ENCODE data around the gene PCDH9.

PCDH9 gene

GRCh38 chr13:67224148-67224846 is 5.8 kb downstream of the PCDH9 start:
- DNase-seq, result no peak

DNA sequence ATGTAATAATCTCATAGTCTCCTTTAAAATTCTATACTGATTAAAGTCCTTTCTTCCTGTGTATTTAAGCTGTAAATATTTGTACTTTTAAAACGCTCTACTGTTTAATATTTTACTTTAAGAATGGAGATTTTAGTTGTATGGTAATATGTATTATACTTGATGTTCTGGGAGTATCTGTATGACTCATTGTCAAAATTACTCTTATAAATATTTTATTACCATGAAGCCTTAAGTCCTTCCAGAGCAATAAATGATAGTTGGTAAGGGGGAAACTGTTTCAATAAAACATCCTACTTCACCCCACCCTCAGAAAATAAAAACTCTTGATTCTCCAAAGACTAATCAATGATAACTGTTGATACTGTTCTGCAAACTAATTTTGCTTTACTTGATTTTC is 6.4 kb downstream of the PCDH9 start:
- DNase-seq, result no peak

DNA sequence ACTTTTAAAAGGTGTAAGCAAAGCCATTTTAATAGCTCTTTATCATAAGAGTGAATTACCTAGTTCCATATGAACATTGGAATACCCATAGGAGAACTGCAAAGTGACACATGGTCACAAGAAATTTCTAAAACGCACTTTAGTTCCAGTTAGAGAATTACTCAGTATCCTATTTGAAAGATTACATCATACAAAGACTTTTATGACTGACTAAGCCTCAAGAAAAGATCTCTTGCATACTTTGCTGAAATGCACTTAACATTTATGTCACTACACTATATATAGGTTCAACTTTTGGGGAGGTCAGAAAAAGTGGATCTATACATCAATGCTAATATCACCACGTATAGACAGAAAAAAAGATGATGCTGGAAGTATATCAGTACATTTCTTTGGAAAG is 7.1 kb downstream of the PCDH9 start:
- DNase-seq, result no peak

GRCh38 chr13:67221630-67222226 is 8.4 kb downstream of the PCDH9 start:
- DNase-seq, result no peak

- no peak for DNase-seq
Measured at GRCh38 chr13:67219113-67219512, 11.0 kb downstream of the PCDH9 start.

DNA sequence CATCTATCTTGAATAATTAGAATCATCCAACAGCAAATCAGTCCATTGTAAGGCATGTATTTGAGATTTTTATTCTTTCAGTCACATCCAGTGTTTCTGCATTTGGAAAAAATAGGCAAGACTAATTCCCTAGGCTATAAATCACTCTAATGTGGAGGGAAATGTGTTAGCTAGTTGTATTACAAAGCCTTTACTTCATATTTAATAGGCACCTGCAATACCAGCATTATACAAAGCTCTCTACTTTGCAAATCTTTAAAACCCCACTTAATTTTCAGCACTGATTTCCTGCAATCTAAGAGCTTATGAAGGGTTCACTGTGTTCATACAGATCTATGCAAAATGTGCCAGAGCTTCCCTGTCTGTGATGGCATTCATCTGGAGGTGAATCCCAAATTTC is 12.3 kb downstream of the PCDH9 start:
- no peak for DNase-seq

- DNase-seq, result no peak
Measured at GRCh38 chr13:67216864-67217263, 13.3 kb downstream of the PCDH9 start.

DNA sequence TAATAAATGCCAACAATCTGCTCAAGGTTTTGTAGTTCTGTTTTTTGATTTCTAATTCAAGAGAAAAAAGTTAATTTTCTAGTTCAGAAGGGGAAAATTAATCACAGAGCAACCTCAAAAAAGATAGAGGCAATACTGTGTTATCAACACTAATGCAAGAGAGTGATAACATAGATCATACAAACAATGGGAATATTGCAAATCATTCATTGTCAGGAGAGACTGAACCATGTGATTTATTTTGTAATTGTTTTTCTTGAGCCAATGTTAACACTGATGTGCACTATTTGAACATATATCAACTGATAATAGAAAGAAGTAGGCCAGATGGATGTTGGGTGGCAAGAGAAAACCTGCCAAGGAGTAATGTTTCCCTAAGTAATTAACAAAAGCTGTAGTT is 19.9 kb downstream of the PCDH9 start:
- DNase-seq, result no peak

DNA sequence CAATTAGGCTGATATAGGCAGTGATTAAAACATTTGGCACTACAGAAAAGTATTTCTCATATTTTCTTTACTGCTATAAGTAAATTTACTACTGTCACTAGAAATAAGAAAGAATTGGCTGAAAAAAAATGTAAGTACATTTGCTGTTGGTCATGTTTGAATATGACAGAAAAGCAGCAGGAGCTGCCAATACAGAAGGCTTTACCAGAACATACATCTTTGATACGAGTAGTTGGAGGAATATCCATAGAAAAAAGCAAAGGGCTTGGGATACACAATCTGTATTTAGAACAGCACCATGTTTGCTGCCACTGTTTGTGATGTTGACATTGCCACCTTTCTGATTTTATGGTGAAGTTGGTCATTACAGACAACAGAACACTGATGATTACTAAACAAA is 21.6 kb downstream of the PCDH9 start:
- DNase-seq, result no peak

GRCh38 chr13:67204764-67205163 is 25.4 kb downstream of the PCDH9 start:
- DNase-seq, result no peak

- no peak for DNase-seq
Measured at GRCh38 chr13:67200605-67201004, 29.5 kb downstream of the PCDH9 start.

GRCh38 chr13:67200183-67200582 is 30.0 kb downstream of the PCDH9 start:
- no peak for DNase-seq

DNA sequence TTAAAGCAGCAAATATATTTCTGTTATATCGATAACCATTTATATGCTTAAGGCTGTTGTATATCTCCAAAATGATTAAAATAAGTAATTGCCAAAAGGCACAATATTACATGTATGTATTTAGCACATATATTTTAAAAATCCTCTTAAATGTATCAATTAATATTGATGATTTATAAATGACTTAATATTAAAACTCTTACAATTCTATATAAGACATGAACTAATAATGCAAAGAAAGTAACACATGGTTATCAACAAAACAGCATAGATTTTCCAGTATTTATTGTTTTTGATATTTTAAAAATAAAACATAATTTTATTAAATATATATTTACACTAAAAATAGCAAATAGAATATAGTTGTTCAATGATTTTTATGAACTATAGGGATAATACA is 32.4 kb downstream of the PCDH9 start:
- no peak for DNase-seq

DNA sequence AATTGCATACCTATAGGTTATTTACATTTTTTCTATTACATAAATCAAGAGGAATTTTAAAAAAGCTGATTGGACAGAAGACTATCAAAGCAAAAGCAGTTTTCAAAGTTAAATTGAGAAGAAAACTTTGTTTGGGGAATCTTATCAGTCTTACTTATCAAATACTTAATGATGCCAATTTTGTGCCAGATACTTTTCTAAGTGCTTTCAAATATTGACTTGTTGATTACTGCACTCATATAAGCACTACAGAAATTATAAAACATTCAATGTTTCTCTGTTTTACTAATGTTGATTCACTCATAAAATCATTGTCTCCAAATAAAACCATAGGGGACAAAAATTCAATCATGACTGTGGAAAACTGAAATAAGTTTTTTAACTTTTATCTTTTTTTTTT is 36.2 kb downstream of the PCDH9 start:
- DNase-seq, result no peak

DNA sequence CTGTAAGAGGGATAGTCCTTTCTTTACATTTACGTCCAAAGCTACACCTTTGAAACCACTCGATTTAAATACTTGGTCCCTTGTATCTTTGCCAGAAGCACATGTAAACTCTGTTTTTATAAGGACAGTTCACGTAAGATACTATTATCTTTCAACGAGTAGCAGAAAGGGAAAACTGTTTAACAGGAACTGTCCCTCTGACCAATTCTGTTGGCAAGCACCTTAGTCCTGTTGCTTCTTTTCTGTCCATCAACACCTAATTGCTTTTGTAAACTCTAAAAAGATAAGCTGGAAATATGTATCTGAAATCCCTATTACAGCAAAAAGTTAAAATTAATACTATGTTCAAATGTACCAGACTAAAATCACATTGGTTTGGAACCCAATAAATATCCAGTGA is 37.4 kb downstream of the PCDH9 start:
- DNase-seq, result no peak

DNA sequence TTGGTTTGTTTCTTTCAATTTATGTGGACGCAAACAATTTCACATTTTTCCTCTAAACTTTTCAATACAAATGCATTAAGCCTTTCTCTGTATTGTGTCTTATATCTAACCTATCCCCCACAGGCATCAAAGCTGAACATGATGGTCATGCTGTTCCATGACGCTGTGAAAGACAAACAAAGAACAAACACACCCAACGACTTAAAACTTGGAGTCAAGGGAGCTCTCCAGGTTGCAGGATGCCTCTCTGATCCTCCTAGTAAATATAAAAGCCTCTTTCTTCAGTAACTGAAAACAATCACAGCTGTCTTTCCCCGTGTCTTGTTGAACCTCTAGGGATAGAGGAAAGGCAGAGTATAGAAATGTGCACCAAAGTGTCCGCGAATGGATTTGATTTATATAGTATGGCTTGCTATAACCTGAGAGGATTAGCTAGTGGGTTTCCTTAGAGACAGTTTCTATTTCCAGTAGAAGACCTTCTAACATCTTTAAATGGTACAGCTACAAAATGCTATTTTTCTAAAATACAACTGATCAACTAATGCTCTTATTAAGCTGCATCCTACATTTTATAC is 43.1 kb downstream of the PCDH9 start:
- no peak for DNase-seq

DNA sequence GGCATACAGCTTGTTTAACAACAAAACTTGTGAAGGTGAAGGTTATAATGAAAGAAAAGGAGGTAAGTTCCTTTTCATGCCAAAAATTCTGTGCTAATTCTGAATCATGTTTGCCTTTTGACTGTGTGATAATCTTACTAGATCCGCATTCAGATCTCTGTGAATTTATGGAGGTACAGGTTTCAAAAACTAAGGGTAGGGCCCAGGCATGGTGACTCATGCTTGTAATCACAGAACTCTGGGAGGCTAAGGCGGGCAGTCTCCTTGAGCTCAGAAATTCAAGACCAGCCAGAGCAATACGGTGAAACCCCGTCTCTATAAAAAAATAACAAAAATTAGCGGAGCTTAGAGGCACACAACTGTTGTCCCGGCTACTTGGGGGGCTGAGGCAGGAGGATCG is 45.9 kb downstream of the PCDH9 start:
- DNase-seq, result no peak

- DNase-seq, result no peak
Measured at GRCh38 chr13:67183151-67183550, 47.0 kb downstream of the PCDH9 start.

DNA sequence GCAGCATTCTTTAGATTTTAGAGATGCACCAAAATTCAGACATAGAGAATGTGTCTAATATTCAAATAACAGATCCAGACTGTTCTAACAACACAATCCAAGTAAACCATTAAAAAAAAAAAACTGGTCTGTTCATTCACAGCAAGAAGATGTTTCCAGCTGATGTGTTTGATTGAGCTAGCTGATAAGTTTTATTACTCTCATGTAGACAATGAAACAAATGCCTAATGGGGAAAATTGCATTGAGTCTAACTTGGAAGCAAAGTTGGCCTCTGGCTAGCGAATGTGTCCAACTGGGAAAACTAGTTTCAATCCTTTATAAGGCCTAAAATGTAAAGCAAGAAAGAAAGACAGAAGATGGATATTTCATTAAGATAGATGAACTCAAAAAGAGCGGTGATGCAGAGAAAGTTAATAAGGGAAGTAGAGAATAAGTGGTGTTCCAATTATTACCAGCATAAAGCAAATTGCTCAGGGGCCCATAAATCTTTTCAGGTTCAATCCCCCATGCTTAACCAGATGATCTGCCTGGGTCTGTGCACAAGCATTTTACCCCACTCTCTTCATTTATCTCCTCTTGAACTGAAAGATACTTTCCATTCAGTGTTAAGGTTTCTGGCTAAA is 54.2 kb downstream of the PCDH9 start:
- DNase-seq, result no peak

DNA sequence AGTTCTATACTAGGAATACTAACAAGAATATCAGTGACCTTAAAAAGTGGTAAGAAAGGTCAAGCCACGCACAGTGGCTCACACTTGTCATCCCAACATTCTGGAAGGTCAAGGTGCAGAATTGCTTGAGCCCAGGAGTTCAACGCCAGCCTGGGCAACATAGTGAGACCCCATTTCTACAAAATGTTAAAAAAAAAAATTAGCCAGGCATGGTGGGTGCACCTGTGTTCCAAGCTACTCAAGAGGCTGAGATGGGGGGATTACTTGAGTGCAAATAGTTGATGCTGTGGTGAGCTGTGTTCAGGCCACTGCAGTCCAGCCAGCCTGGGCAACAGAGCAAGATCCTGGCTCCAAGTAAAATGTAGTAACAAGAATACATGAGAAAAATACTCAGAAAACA is 61.8 kb downstream of the PCDH9 start:
- DNase-seq, result no peak

DNA sequence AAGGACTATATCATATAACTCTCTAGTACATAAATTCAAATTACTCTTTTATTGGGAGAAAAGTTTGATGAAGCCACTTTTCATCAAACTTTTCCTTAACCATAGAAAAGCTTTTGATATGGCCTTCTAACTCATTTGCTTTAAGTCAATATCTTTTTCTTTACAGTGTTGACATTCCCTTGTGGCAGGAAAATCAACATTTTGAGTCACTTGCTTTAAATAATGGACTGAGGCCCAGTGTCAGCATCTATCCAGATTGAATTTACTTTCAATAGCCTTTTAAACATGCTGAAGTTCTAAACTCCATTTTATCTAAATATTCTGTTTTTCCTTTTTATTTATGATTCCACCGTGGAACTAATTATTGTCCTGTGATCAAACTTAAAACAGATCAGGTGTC is 62.7 kb downstream of the PCDH9 start:
- DNase-seq, result no peak

GRCh38 chr13:67161176-67161575 is 69.0 kb downstream of the PCDH9 start:
- DNase-seq, result no peak

- DNase-seq, result no peak
Measured at GRCh38 chr13:67158903-67159302, 71.2 kb downstream of the PCDH9 start.

DNA sequence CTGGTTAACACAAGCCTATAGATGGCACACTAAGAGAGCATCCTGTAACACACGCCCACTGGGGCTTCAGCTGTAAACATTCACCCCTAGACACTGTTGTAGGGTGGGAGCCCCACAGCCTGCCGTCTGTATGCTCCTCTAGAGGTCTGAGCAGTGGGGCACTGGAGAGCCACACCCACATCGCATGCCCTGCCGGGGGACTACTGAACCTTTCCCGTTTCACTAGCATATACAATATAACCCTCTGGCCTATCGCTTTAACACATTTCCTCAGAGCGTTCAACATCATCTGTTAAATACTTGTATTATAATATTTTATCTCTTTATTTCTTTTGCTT is 73.4 kb downstream of the PCDH9 start:
- DNase-seq, result no peak
